SJSA1 (cell line): ENCODE data around the gene PAM16. TPM values are rescaled to one million over a fixed set of nuclear protein-coding genes. Genes with fewer than 3 reads are reported as not detected.

Source experiments
- DNase-seq, 2 experiments: peaks; one replicate each; pipeline ENCODE4 v3.0.0-alpha.2; 2015 to 2020; ENCODE audit warnings: low spot score in 2 of 2, low read depth in 1 of 2
- H3K27ac ChIP-seq: fragments of 250-450 bp; sonication (Bioruptor Pico); 2 replicates; pipeline ENCODE4 v1.5.1; 2020; ENCODE audit warnings: mild to moderate bottlenecking, moderate library complexity
- H3K27me3 ChIP-seq: fragments of 250-450 bp; sonication (Bioruptor Pico); replicated peaks from 2 replicates; pipeline ENCODE4 v1.5.1; 2020; ENCODE audit warnings: mild to moderate bottlenecking, moderate library complexity
- H3K36me3 ChIP-seq: fragments of 250-450 bp; sonication (Bioruptor Pico); 2 replicates; pipeline ENCODE4 v1.5.1; 2020; ENCODE audit warnings: mild to moderate bottlenecking
- H3K4me1 ChIP-seq: fragments of 250-450 bp; sonication (Bioruptor Pico); replicated peaks from 2 replicates; pipeline ENCODE4 v1.6.1; 2021; ENCODE audit warnings: mild to moderate bottlenecking
- H3K4me3 ChIP-seq: fragments of 250-450 bp; sonication (Bioruptor Pico); 2 replicates; pipeline ENCODE4 v1.5.1; 2020; ENCODE audit warnings: mild to moderate bottlenecking
- H3K9me3 ChIP-seq: fragments of 250-450 bp; sonication (Bioruptor Pico); replicated peaks from 2 replicates; pipeline ENCODE4 v1.5.1; 2020; ENCODE audit warnings: mild to moderate bottlenecking
- total RNA-seq: library from RNA; depleted of rRNA; stranded (reverse); fragments of >200 nt; shearing (Covaris generic); gene quantifications from 2 replicates; pipeline ENCODE4 v1.2.3, GENCODE V29; 2014; rRNA removed

PAM16 gene
- total RNA-seq, 1 experiment from 2014 or later = 86.4 TPM

DNA sequence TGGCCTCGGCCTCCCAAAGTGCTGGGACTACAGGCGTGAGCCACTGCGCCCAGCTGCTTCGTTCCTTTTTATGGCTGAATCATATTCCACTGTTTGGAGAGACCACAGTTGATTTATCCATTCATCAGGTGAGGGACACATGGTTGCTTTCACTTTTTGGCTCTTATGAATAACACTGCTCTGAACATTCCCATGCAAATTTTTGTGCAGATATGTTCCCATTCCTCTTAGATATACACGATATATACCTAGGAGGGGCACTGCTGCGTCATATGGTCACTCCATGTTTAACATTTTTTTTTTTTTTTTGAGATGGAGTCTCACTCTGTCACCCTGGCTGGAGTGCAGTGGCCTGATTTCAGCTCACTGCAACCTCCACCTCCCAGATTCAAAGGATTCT is 49.2 kb downstream of the PAM16 start:
- H3K27ac ChIP-seq = no peak overlapping the region

DNA sequence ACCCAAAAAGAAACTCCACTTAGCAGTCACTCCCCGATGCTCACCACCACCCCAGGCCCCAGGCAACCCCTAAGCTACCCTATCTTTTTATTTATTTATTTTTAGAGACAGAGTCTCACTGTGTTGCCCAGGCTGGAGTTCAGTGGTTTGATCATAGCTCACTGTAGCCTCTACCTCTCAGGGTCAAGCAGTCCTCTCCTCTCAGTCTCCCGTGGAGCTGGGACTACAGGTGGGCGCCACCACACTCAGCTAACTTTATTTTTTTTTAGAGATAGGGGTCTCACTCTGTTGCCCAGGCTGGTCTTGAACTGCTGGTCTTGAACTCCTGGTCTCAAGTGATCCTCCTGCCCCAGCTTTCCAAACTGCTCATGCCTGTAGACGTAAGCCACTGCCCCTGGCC is 49.9 kb downstream of the PAM16 start:
- Histone ChIP-seq H3K4me1 (peaks cover 21% of the 10 kb centered on the region), H3K27ac (no peak overlapping the region), H3K27me3 (no peaks in the 10 kb centered on the region), H3K4me3 (no peak overlapping the region), H3K36me3 (no peaks in the 10 kb centered on the region; the same call in 1 of the 2 replicates), H3K9me3 (no peaks in the 10 kb centered on the region)
- DNase-seq = no peak

More for the DNA sequence above, 49.2 kb downstream of the PAM16 start:
- no peak for DNase-seq
- Histone ChIP-seq H3K4me1 (peaks cover 28% of the 10 kb centered on the region), H3K27me3 (no peaks in the 10 kb centered on the region), H3K4me3 (no peak overlapping the region), H3K9me3 (no peaks in the 10 kb centered on the region; the same call in 1 of the 2 replicates), H3K36me3 (peaks cover 8% of the 10 kb centered on the region)

DNA sequence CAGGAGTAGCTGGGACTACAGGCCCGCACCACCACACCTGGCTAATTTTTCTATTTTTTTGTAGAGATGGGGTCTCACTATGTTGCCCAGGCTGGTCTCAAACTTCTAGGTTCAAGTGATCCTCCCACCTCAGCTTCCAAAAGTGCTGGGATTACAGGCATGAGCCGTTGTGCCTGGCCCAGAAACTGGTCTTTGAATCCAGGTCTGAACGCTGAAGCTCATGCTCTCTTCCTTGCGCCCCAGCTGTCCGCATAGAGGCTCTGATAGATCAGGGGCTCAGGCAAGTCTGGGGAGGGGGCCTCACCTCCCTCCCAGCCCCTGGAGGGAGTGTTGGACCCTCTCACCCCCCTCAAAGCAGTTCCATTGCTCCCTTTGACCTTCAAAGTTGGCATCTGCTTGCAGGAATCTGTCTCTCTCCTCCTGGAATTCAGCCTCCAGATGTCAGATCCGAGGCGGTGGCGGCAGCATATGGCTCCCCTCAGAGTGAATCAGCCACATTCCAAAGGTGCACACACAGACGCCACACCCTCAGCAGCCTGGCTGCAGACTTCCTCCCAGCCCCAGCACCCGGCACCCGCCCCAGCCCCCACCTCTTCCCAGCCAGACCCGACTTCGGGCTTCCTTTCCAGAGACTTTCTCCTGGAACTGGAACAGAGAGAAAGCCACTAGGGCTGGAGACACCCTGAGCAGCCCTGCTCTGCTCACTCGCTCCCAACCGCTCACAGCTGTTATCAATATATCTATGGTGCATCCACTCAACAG is 52.2 kb downstream of the PAM16 start:
- DNase-seq = peak; percentile 88 to 98
- H3K4me1 ChIP-seq = peaks cover 27% of the 10 kb centered on the region
- peak overlapping the region; percentile 87 for H3K27ac ChIP-seq
- H3K27me3 ChIP-seq = no peaks in the 10 kb centered on the region
- H3K9me3 ChIP-seq = no peaks in the 10 kb centered on the region
- H3K36me3 ChIP-seq = no peaks in the 10 kb centered on the region; the same call in 1 of the 2 replicates
- peak overlapping the region; percentile 8; the same call in 1 of the 2 replicates for H3K4me3 ChIP-seq

DNA sequence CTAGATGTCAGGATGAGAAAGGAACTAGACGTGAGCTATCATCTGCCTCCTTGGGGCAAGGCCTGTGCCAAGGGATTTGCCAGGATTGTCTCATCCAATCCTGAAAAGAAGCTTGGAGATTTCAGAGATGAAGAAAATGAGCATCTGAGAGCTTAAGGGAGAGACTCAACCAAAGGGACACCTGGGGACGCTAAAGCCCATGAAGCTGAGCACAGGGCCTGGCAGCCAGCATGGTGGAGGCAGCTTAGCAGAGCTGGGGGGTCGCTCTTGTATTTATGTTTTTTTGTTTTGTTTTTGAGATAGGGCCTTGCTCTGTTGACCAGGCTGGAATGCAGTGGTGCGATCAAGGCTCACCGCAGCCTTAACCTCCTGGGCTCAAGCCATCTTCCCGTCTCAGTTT is 53.6 kb downstream of the PAM16 start:
- no peak overlapping the region for H3K27ac ChIP-seq
- DNase-seq = no peak

DNA sequence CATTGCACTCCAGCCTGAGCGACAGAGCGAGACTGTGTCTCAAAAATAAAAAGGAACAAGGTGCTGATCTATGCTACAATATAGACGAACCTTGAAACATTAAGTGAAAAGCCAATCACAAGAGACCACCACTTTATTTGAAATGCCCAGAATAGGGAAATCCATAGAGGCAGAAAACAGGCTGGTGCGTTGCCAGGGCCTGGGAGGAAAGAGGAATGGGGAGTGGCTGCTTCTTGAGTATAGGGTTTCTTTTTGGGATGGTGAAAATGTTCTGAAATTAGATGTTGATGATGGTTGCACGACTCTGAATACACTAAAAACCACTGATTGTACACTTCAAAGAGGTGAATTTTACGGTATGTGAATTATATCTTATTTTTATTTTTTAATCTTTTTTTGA is 55.5 kb downstream of the PAM16 start:
- DNase-seq = no peak
- no peaks in the 10 kb centered on the region for H3K27me3 ChIP-seq
- peaks cover 37% of the 10 kb centered on the region for H3K4me1 ChIP-seq
- H3K27ac ChIP-seq = no peak overlapping the region
- no peak overlapping the region for H3K4me3 ChIP-seq
- H3K36me3 ChIP-seq = no peaks in the 10 kb centered on the region; the same call in 1 of the 2 replicates
- H3K9me3 ChIP-seq = no peaks in the 10 kb centered on the region

More for the DNA sequence above, 53.6 kb downstream of the PAM16 start:
- Histone ChIP-seq H3K27me3 (no peaks in the 10 kb centered on the region), H3K4me1 (peaks cover 34% of the 10 kb centered on the region), H3K9me3 (no peaks in the 10 kb centered on the region), H3K36me3 (no peaks in the 10 kb centered on the region; the same call in 1 of the 2 replicates), H3K4me3 (no peak overlapping the region)

DNA sequence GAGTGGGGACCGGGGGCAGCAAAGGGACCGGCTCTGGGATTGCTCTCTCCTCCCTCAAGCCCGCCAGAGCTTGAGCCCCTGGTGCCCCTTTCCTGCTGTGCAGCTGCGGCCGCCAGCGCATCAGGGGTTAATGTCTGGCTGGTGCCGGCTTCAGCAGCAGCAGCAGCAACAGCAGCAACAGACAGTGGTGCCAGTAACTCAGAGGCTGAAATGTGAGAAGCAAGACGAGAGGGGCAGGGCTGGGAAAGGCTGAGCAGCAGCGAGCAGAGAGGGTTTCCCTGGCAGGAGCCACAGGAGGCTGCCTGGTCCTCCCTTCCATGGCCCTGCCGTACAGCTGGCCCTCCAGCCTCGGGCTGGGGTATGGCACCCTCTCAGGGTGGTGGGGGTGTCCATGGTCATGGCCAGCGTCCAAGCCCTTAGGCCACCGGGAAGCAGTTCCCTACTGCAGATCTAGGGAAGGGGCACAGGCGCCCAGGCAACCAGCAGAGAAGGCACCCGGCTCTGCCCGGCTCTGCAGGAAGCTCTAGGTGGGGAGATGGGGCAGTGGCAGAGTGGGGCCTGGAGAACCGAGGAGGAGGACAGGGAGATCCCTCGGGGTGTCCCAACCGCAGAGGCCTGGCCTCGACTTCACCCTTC is 57.2 kb downstream of the PAM16 start:
- H3K9me3 ChIP-seq = no peaks in the 10 kb centered on the region
- H3K4me3 ChIP-seq = no peak overlapping the region
- no peaks in the 10 kb centered on the region; the same call in 1 of the 2 replicates for H3K36me3 ChIP-seq
- peaks cover 39% of the 10 kb centered on the region for H3K4me1 ChIP-seq
- H3K27ac ChIP-seq = no peak overlapping the region
- DNase-seq = peak; percentile 42 to 59
- no peaks in the 10 kb centered on the region for H3K27me3 ChIP-seq

DNA sequence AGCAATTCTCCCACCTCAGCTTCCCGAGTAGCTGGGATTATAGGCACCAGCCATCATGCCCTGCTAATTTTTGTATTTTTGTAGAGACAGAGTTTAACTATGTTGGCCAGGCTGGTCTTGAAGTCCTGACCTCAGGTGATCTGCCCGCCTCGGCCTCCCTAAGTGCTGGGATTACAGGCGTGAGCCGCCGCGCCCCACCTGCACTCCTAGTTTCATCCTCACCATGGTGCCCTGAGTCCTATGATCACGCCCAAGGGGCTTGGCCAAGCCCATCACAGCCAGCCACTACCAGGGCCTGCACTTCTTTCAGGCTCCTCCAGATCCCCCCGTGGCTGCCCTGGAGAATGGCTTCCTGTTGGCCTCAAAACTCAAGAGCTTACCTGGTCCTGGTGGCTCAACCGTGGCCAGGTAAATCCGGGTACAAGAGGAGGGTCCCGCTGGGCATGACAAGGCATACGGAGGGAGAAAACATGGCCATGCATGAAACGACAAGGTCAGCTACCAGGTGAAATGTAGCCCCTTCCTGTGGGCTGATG is 57.9 kb downstream of the PAM16 start:
- Histone ChIP-seq H3K27me3 (no peaks in the 10 kb centered on the region), H3K9me3 (no peaks in the 10 kb centered on the region), H3K27ac (no peak overlapping the region), H3K36me3 (no peaks in the 10 kb centered on the region; the same call in 1 of the 2 replicates), H3K4me1 (peaks cover 38% of the 10 kb centered on the region), H3K4me3 (no peak overlapping the region)
- DNase-seq = no peak

DNA sequence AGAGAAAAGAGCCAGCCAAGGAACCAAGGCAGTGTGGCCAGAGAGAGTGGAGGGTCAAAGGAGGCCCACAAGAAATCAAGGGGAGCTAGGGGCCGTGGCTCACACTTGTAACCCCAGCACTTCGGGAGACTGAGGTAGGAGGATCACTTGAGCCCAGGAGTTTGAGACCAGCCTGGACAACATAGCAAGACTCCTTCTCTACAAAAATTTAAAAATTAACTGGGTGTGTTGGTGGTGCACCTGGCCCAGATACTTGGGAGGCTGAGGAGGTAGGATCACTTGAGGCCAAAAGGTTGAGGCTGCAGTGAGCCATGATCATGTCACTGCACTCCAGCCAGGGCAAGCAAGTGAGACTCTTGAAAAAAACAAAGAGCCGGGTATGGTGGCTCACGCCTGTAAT is 59.4 kb downstream of the PAM16 start:
- Histone ChIP-seq H3K4me3 (no peak overlapping the region), H3K9me3 (no peaks in the 10 kb centered on the region), H3K4me1 (peaks cover 37% of the 10 kb centered on the region), H3K27ac (no peak overlapping the region), H3K27me3 (no peaks in the 10 kb centered on the region), H3K36me3 (no peaks in the 10 kb centered on the region)
- no peak for DNase-seq

Other genes with a start within 250 kb of the PAM16 start
- 17.4 and 29.8 TPM in 2 replicates for gene ADCY9, start 234.9 kb downstream of the PAM16 start, total RNA-seq
- 0.05 and 0.31 TPM in 2 replicates for gene SRL, start 109.2 kb downstream of the PAM16 start, total RNA-seq
- gene TFAP4, start 78.3 kb downstream of the PAM16 start, total RNA-seq = 2.9 and 7.1 TPM in 2 replicates
- 0.13 and 0.71 TPM in 2 replicates for gene GLIS2, start 35.3 kb downstream of the PAM16 start, total RNA-seq
- 85.4 and 93.6 TPM in 2 replicates for gene VASN, start 20.5 kb upstream of the PAM16 start, total RNA-seq
- 18.6 and 26.8 TPM in 2 replicates for gene CORO7, start 65.3 kb upstream of the PAM16 start, total RNA-seq
- 58.2 and 81.9 TPM in 2 replicates for gene DNAJA3, start 74.5 kb upstream of the PAM16 start, total RNA-seq
- 9.5 and 14.5 TPM in 2 replicates for gene NMRAL1, start 123.3 kb upstream of the PAM16 start, total RNA-seq
- gene HMOX2, start 125.1 kb upstream of the PAM16 start, total RNA-seq = 48.5 and 49.3 TPM in 2 replicates
- 5.1 and 7.9 TPM in 2 replicates for gene CDIP1, start 187.5 kb upstream of the PAM16 start, total RNA-seq
- gene C16orf96, start 205.0 kb upstream of the PAM16 start, total RNA-seq = not detected in 2 replicates